Esophagus (tissue), 2 donors: ENCODE measurements around the gene MYO15A. TPM values are rescaled to one million over a fixed set of nuclear protein-coding genes. Genes with fewer than 3 reads are reported as not detected.

Experiments
- H3K27ac ChIP-seq, 2 donors: one replicate each; pipeline ENCODE4 v1.5.1; 2013; ENCODE audit warnings: low read depth in 2 of 2, mild to moderate bottlenecking in 2 of 2, inconsistent platforms in 1 of 2, low read length in 1 of 2, moderate library complexity in 1 of 2
- H3K27me3 ChIP-seq, 2 donors: one replicate each; pipeline ENCODE4 v1.6.1; 2013; ENCODE audit warnings: low read length in 2 of 2, control low read depth in 1 of 2, mild to moderate bottlenecking in 1 of 2; ENCODE audit not compliant: insufficient read depth in 2 of 2, control insufficient read depth in 1 of 2
- H3K36me3 ChIP-seq, 2 donors: one replicate each; pipeline ENCODE4 v1.6.1; 2013; ENCODE audit warnings: low read length in 1 of 2; ENCODE audit not compliant: control insufficient read depth in 2 of 2, insufficient read depth in 2 of 2
- H3K4me1 ChIP-seq, 2 donors: one replicate each; pipeline ENCODE4 v1.6.1; 2013; ENCODE audit warnings: low read length in 1 of 2; ENCODE audit not compliant: control insufficient read depth in 2 of 2, insufficient read depth in 2 of 2
- H3K4me3 ChIP-seq, 2 donors: one replicate each; pipeline ENCODE4 v1.5.1; 2013; ENCODE audit warnings: low read length in 2 of 2, mild to moderate bottlenecking in 2 of 2, low read depth in 1 of 2, moderate library complexity in 1 of 2
- H3K9me3 ChIP-seq, 2 donors: one replicate each; pipeline ENCODE4 v1.6.1; 2013; ENCODE audit warnings: mild to moderate bottlenecking in 2 of 2, low read depth in 1 of 2, low read length in 1 of 2, moderate library complexity in 1 of 2; ENCODE audit not compliant: control insufficient read depth in 2 of 2, insufficient read depth in 1 of 2
- WGBS, 2 donors: extraction: QIAGEN DNeasy Blood & Tissue Kit; methylation state at CpG; one replicate each; pipeline ENCODE4 v1.1.7; 2013; 5-methylcytosine and 5-hydroxymethylcytosine counted together
- polyA plus RNA-seq, 2 donors: library from polyadenylated mRNA; stranded (reverse); fragments of 200-250 nt; gene quantifications; one replicate each; pipeline ENCODE4 v1.2.3, GENCODE V29; 2013
- donor health status: healthy with polysubstance abuse.
- donor health status: Bipolar disorder and iron deficiency.

Gene MYO15A
- polyA plus RNA-seq, 2 donors, result 0.51 to 0.68 TPM

- no peaks in the 10 kb centered on the region for H3K9me3 ChIP-seq
- H3K4me1 ChIP-seq, result no peaks in the 10 kb centered on the region
- no peaks in the 10 kb centered on the region for H3K27me3 ChIP-seq
- peaks cover 0 to 9% of the 10 kb centered on the region in 2 donors for H3K36me3 ChIP-seq
- no peak overlapping the region for H3K27ac ChIP-seq
- no peak overlapping the region for H3K4me3 ChIP-seq
- 58 to 66% methylated on average over 6 of the region's 6 CpGs for WGBS, 2 donors
These were observed 2.9 kb downstream of the MYO15A start for GRCh38 chr17:18111330-18111971.

DNA sequence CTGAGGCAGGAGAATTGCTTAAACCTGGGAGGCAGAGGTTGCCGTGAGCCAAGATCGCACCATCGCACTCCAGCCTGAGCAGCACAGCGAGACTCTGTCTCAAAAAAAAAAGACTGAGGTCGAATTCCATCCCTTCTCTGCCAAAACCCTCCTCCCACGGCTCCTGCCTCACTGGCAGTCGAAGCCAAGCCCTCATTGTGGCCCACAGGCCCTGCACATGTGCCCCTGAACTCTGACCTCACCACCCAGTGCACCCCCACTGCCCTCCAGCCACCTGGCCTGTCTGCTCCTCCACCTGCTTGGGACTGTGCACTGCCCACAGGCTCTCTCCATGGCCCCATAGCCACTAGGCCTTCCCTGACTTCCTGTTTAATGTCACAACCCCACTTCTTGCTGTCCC, 7.0 kb downstream of the MYO15A start:
- Histone ChIP-seq H3K27me3 (no peaks in the 10 kb centered on the region), H3K9me3 (no peaks in the 10 kb centered on the region), H3K36me3 (no peaks in the 10 kb centered on the region), H3K4me1 (no peaks in the 10 kb centered on the region), H3K4me3 (no peak overlapping the region), H3K27ac (no peak overlapping the region)
- 54 to 71% methylated on average over 7 of the region's 7 CpGs for WGBS, 2 donors

DNA sequence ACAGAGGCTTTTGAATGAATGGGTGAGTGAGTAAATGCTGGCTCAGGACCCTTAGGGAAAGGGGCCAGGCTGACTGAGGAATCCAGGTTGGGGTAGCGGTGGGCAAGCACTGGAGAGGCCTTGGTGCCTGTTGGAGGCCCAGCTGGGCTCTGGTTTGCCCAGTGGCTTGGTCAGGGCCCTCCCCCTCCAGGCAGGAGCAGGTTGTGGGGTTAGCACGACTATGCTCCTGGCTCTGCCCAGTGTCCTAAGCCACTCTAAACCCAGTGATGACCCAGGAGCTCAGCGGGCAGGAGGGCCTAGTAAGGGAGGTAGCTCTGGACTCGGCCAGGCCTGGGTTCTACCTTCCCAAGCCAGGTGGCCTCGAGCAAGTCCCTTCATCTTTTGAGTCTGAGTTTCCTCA, 7.5 kb downstream of the MYO15A start:
- no peaks in the 10 kb centered on the region for H3K4me1 ChIP-seq
- no peak overlapping the region for H3K27ac ChIP-seq
- no peak overlapping the region for H3K4me3 ChIP-seq
- H3K27me3 ChIP-seq, result no peaks in the 10 kb centered on the region
- no peaks in the 10 kb centered on the region for H3K36me3 ChIP-seq
- H3K9me3 ChIP-seq, result no peaks in the 10 kb centered on the region
- WGBS, 2 donors, result 79 to 87% methylated on average over 5 of the region's 5 CpGs

DNA sequence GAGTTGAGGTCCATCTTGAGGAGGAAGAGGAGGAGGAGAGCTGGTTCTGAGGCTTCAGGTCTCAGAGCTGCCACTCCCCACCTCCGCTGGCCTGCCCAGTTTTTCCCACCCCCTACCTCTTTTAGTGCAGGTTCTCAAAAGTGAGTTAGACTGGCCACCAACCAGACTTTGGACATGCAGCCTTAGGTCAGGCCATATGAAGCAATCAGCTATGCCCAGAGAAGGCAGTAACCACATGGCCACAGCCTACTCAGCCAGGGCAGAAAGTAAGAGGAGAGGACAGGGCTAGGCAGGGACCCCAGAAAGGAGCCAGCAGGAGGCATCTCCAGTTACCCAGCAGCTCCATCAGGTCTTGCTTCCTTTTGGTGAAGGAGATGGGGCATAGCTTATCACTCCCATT, 9.0 kb downstream of the MYO15A start:
- no peak overlapping the region for H3K4me3 ChIP-seq
- 96 to 100% methylated on average over 1 of the region's 1 CpG for WGBS, 2 donors
- H3K27me3 ChIP-seq, result no peaks in the 10 kb centered on the region
- H3K27ac ChIP-seq, result no peak overlapping the region
- H3K9me3 ChIP-seq, result no peaks in the 10 kb centered on the region
- H3K4me1 ChIP-seq, result no peaks in the 10 kb centered on the region
- H3K36me3 ChIP-seq, result no peaks in the 10 kb centered on the region

- no peaks in the 10 kb centered on the region for H3K9me3 ChIP-seq
- H3K27me3 ChIP-seq, result no peaks in the 10 kb centered on the region
- no peak overlapping the region for H3K27ac ChIP-seq
- no peak overlapping the region for H3K4me3 ChIP-seq
- no peaks in the 10 kb centered on the region for H3K4me1 ChIP-seq
- 87 to 89% methylated on average over 32 to 33 of the region's 33 CpGs for WGBS, 2 donors
- H3K36me3 ChIP-seq, result no peaks in the 10 kb centered on the region
These were observed 9.7 kb downstream of the MYO15A start for GRCh38 chr17:18117982-18118975.

- no peak overlapping the region for H3K4me3 ChIP-seq
- H3K4me1 ChIP-seq, result no peaks in the 10 kb centered on the region
- no peaks in the 10 kb centered on the region for H3K36me3 ChIP-seq
- no peak overlapping the region for H3K27ac ChIP-seq
- WGBS, 2 donors, result 97 to 98% methylated on average over 56 to 57 of the region's 57 CpGs
- H3K9me3 ChIP-seq, result no peaks in the 10 kb centered on the region
- no peaks in the 10 kb centered on the region for H3K27me3 ChIP-seq
These were observed 10.7 kb downstream of the MYO15A start for GRCh38 chr17:18119166-18119745.

GRCh38 chr17:18119938-18120337, 11.4 kb downstream of the MYO15A start:
- H3K9me3 ChIP-seq, result no peaks in the 10 kb centered on the region
- no peak overlapping the region for H3K27ac ChIP-seq
- no peaks in the 10 kb centered on the region for H3K27me3 ChIP-seq
- H3K36me3 ChIP-seq, result no peaks in the 10 kb centered on the region
- H3K4me3 ChIP-seq, result no peak overlapping the region
- WGBS, 2 donors, result 97% methylated on average over 30 of the region's 30 CpGs
- no peaks in the 10 kb centered on the region for H3K4me1 ChIP-seq

DNA sequence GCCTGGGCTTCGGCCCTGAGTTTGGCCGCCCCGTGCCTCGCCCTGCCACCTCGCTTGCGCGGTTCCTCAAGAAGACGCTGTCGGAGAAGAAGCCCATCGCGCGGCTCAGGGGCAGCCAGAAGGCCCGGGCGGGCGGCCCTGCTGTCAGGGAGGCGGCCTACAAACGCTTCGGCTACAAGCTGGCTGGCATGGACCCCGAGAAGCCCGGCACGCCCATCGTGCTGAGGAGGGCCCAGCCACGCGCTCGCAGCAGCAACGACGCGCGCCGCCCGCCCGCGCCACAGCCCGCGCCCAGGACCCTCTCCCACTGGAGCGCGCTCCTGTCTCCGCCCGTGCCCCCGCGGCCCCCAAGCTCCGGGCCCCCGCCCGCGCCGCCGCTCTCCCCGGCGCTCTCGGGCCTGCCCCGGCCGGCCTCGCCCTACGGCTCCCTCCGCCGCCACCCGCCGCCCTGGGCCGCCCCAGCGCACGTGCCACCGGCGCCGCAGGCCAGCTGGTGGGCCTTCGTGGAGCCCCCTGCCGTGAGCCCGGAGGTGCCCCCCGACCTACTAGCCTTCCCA, 12.0 kb downstream of the MYO15A start:
- Histone ChIP-seq H3K36me3 (no peaks in the 10 kb centered on the region), H3K27ac (no peak overlapping the region), H3K27me3 (no peaks in the 10 kb centered on the region), H3K9me3 (no peaks in the 10 kb centered on the region), H3K4me3 (no peak overlapping the region), H3K4me1 (no peaks in the 10 kb centered on the region)
- WGBS, 2 donors, result 80 to 94% methylated on average over 52 to 68 of the region's 68 CpGs

DNA sequence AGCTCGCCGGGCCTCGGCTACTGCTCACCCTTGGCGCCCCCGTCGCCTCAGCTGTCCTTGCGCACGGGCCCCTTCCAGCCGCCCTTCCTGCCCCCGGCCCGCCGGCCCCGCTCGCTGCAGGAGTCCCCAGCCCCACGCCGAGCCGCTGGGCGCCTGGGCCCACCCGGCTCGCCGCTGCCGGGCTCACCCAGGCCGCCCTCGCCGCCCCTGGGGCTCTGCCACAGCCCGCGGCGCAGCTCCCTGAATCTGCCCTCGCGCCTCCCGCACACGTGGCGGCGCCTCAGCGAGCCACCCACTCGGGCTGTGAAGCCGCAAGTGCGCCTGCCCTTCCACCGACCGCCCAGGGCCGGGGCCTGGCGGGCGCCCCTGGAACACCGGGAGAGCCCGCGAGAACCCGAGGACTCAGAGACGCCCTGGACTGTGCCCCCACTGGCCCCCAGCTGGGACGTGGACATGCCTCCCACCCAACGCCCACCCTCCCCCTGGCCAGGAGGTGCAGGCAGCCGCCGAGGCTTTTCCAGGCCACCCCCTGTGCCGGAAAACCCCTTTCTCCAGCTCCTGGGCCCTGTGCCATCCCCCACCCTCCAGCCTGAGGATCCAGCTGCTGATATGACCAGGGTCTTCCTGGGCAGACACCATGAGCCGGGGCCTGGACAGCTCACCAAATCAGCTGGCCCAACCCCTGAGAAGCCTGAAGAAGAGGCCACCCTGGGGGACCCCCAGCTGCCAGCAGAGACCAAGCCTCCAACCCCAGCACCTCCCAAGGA, 12.8 kb downstream of the MYO15A start:
- no peak overlapping the region for H3K27ac ChIP-seq
- no peaks in the 10 kb centered on the region for H3K9me3 ChIP-seq
- no peaks in the 10 kb centered on the region for H3K36me3 ChIP-seq
- H3K4me3 ChIP-seq, result no peak overlapping the region
- WGBS, 2 donors, result 85 to 87% methylated on average over 54 of the region's 54 CpGs
- no peaks in the 10 kb centered on the region for H3K27me3 ChIP-seq
- no peaks in the 10 kb centered on the region for H3K4me1 ChIP-seq
